Left lung (tissue), 10 donors: ENCODE data around the gene PLOD1. TPM values are rescaled to one million over a fixed set of nuclear protein-coding genes. Genes with fewer than 3 reads are reported as not detected.
A peak's percentile ranks its signal among the peaks of the same experiment; 100 is the strongest.
"Not testable (repeated sequence)": the region's sequence is repeated elsewhere in the genome, so short reads cannot be mapped to it uniquely, and the experiment has no call there.

Experiments
- ATAC-seq: fragments of 200-7000 bp; cut with Tn5 transposase; one replicate; pipeline ENCODE4 v1.9.1; 2020; ENCODE audit warnings: moderate library complexity
- DNase-seq, 4 donors: peaks; one replicate each; pipeline ENCODE4 v3.0.0-alpha.2; 2013 to 2020
- H3K27ac ChIP-seq, 2 donors: fragments of 200-600 bp; sonication (generic) in 1 of 2; one replicate each; pipeline versions ENCODE4 v1.5.0 to v1.8.0; 2020 to 2021
- H3K27me3 ChIP-seq, 2 donors: fragments of 200-600 bp; sonication (generic) in 1 of 2; one replicate each; pipeline versions ENCODE4 v1.5.0 to v1.8.0; 2020 to 2021
- H3K36me3 ChIP-seq, 2 donors: fragments of 200-600 bp; sonication (generic) in 1 of 2; one replicate each; pipeline versions ENCODE4 v1.5.0 to v1.8.0; 2020 to 2021
- H3K4me1 ChIP-seq, 2 donors: fragments of 200-600 bp; one replicate each; pipeline ENCODE4 v1.8.0; 2021
- H3K4me3 ChIP-seq, 2 donors: fragments of 200-600 bp; sonication (generic) in 1 of 2; one replicate each; pipeline versions ENCODE4 v1.5.0 to v1.8.0; 2020 to 2021; ENCODE audit warnings: mild to moderate bottlenecking in 1 of 2
- H3K9me3 ChIP-seq, 2 donors: fragments of 200-600 bp; sonication (generic) in 1 of 2; one replicate each; pipeline versions ENCODE4 v1.5.0 to v1.8.0; 2020 to 2021
- intact Hi-C, 2 donors: fragments of 100-400 bp; cut with DNase I; formaldehyde crosslinking; loops; one replicate each; pipeline versions ENCODE4 v1.11.2 to v1.14.2; 2022
- polyA plus RNA-seq, 6 donors: library from polyadenylated mRNA; unstranded; fragments of 120-200 nt; gene quantifications; one replicate each; pipeline ENCODE4 v1.2.1, GENCODE V29; 2013; ENCODE audit not compliant: insufficient read length in 6 of 6
- total RNA-seq, 2 donors: library from RNA; stranded (reverse); fragmentation: NEBNext Ultra II Directional; extraction: Animal tissue kit (Norgen Biotek cat#: 25700); gene quantifications; one replicate each; pipeline ENCODE4 v1.2.1, GENCODE V29; 2021
- TF ChIP-seq, protein P1 (sequence below), 2 donors: fragments of 200-600 bp; sonication (generic) in 1 of 2; IDR thresholded peaks; one replicate each; pipeline versions ENCODE4 v1.5.0 to v1.8.0; 2021; ENCODE audit warnings: antibody characterized with exemption in 2 of 2
- donor health status: DM: no; HTN: yes; CAD: no.
- donor health status: DM: no; HTN: no; CAD: no.

PLOD1 gene
- total and polyA plus RNA-seq, 8 donors = 114 to 159 (median 131) TPM

- ATAC-seq = no peak
- intact Hi-C loops = no loop called here
- no peaks in the 10 kb centered on the region for H3K9me3 ChIP-seq
- H3K4me3 ChIP-seq = no peak overlapping the region
- no peak for DNase-seq
- no peaks in the 10 kb centered on the region for H3K27me3 ChIP-seq
- no peak overlapping the region for H3K27ac ChIP-seq
- TF ChIP-seq, protein P1, sequence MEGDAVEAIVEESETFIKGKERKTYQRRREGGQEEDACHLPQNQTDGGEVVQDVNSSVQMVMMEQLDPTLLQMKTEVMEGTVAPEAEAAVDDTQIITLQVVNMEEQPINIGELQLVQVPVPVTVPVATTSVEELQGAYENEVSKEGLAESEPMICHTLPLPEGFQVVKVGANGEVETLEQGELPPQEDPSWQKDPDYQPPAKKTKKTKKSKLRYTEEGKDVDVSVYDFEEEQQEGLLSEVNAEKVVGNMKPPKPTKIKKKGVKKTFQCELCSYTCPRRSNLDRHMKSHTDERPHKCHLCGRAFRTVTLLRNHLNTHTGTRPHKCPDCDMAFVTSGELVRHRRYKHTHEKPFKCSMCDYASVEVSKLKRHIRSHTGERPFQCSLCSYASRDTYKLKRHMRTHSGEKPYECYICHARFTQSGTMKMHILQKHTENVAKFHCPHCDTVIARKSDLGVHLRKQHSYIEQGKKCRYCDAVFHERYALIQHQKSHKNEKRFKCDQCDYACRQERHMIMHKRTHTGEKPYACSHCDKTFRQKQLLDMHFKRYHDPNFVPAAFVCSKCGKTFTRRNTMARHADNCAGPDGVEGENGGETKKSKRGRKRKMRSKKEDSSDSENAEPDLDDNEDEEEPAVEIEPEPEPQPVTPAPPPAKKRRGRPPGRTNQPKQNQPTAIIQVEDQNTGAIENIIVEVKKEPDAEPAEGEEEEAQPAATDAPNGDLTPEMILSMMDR (IDR thresholded peaks at IDR 0.05) = no peak
- H3K36me3 ChIP-seq = peaks cover 0 to 67% of the 10 kb centered on the region in 2 donors
- H3K4me1 ChIP-seq = peaks cover 13 to 44% of the 10 kb centered on the region in 2 donors
Observed at GRCh38 chr1:11921022-11921421, 13.5 kb upstream of the PLOD1 start.

- Histone ChIP-seq H3K27me3 (no peaks in the 10 kb centered on the region), H3K27ac (no peak overlapping the region), H3K4me3 (no peak overlapping the region), H3K4me1 (peaks cover 13 to 60% of the 10 kb centered on the region in 2 donors), H3K9me3 (no peaks in the 10 kb centered on the region), H3K36me3 (peaks cover 0 to 57% of the 10 kb centered on the region in 2 donors)
- intact Hi-C loops = no loop called here
- TF ChIP-seq, protein P1 (IDR thresholded peaks at IDR 0.05) = no peak
- ATAC-seq (no peak), DNase-seq (no peak)
Observed at GRCh38 chr1:11923069-11923826, 11.3 kb upstream of the PLOD1 start.

DNA sequence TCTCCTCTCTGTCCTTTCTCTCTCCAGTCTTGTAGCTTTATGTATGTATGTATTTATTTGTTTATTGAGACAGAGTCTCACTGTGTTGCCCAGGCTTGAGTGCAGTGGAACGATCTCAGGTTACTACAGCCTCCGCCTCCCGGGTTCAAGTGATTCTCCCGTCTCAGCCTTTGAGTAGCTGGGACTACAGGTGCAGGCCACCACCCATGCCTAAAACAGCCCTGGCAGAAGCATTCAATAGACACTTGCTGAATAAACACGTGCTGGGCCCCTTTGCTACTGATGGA is 10.7 kb upstream of the PLOD1 start:
- Histone ChIP-seq H3K4me3 (peak overlapping the region in 1 of 2 donors; percentile 69), H3K4me1 (peaks cover 13 to 60% of the 10 kb centered on the region in 2 donors), H3K36me3 (peaks cover 0 to 52% of the 10 kb centered on the region in 2 donors), H3K27me3 (no peaks in the 10 kb centered on the region), H3K9me3 (no peaks in the 10 kb centered on the region), H3K27ac (no peak overlapping the region)
- ATAC-seq (no peak), DNase-seq (no peak)
- TF ChIP-seq, protein P1 (IDR thresholded peaks at IDR 0.05) = no peak
- intact Hi-C loops = no loop called here

DNA sequence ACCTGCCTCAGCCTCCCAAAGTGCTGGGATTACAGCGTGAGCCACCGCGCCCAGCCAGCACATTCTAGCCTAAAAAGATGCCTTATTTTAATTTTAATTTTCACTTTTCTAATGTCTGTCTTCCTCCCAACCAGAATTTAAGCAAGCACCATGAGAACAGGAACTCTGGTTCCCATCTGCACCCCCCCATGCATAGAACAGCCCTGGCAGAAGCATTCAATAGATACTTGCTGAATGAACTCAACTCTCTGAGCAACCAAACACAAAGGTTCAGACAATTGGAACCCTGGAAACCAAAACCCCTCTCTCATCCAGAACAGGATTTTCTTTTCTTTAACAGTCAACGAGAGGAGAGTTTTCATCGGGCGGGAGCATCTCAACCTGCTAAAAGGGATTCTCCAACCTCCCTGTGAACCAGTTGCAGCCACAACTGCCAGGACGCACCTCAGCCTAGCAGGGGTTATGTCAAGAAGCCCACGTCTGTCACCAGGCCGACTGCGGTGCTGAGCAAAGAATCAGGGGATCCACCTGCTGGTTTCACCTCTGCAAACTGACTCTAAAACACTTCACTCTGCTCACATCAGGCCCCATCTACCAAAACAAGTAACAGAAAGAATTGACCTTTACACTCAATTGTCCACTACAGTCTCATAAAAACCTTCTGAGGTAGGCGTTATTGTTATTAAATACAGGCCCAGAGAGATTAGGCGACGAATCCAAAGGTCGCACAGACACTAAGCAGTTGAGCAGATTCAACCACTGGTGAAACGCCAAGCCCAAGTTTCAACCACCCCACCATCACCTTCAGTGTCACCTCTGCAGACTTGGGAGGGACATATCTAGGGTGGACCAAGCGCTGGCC is 10.0 kb upstream of the PLOD1 start:
- Histone ChIP-seq H3K36me3 (peaks cover 0 to 44% of the 10 kb centered on the region in 2 donors), H3K27me3 (no peaks in the 10 kb centered on the region), H3K4me3 (peak overlapping the region; percentile 45 to 69), H3K4me1 (peaks cover 15 to 63% of the 10 kb centered on the region in 2 donors), H3K27ac (no peak overlapping the region), H3K9me3 (no peaks in the 10 kb centered on the region)
- ATAC-seq = no peak
- TF ChIP-seq, protein P1 (IDR thresholded peaks at IDR 0.05) = no peak
- DNase-seq = no peak
- intact Hi-C loops = no loop called here

DNA sequence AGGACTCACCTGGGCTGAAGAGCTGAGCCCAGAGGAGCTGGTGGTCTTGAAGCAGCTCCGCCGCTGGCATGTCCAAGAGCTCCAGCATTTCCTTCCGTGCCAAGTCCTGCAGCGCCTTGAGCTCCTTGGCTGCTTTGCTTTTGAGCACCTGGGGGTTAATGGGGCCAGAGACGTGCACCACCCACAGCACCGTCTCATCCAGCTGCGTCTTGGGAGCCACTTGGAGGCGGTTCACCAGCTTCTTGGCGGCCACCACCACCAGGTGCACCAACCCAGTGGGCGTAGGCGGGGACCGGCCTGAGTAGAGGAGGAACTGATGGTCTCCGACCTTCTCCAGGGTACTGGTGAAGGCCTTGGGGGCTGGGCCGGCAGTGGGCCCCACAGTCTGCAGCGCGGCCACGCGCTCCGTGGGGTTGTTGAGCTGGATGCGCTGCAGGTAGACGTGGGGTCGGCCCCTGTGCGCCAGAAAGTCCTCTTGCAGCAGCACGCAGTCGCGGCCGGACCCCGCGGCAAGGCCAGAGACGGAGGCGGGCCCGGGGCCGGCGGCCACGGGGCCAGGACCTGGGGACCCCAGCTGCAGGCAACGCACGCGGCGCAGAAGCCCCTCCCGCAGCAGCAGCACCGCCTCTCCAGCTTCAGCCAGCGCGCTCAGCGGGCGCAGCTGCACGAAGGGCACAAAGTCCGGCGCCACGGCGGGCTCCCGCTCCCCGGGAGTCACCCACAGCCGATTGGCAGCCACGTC is 9.2 kb upstream of the PLOD1 start:
- H3K27me3 ChIP-seq, intact Hi-C loops, DNase-seq, H3K9me3 ChIP-seq, ATAC-seq: not testable (repeated sequence)
- peaks cover 23 to 69% of the 10 kb centered on the region in 2 donors for H3K4me1 ChIP-seq
- H3K4me3 ChIP-seq = peak overlapping the region; percentile 45 to 69
- H3K27ac ChIP-seq = peak overlapping the region in 1 of 2 donors; percentile 80
- peaks cover 0 to 36% of the 10 kb centered on the region in 2 donors for H3K36me3 ChIP-seq
